Smooth muscle cell (in vitro differentiated cells): ENCODE data around the gene ZNF182. TPM values are rescaled to one million over a fixed set of nuclear protein-coding genes. Genes with fewer than 3 reads are reported as not detected.
A peak's percentile ranks its signal among the peaks of the same experiment; 100 is the strongest.
"Not testable (repeated sequence)": the region's sequence is repeated elsewhere in the genome, so short reads cannot be mapped to it uniquely, and the experiment has no call there.

ENCODE experiments used
- DNase-seq: peaks from one replicate; lab custom pipeline; 2025; ENCODE audit not compliant: unreplicated experiment; lab: John Stamatoyannopoulos, UW
- H2AFZ ChIP-seq: fragments of 200-600 bp; sonication (generic); 2 replicates; pipeline ENCODE4 v1.6.0; 2016; ENCODE audit warnings: antibody characterized with exemption, low read depth, mild to moderate bottlenecking
- H3F3A ChIP-seq: fragments of 200-600 bp; sonication (generic); 2 replicates; pipeline ENCODE4 v1.6.0; 2017; ENCODE audit warnings: antibody characterized with exemption, low read depth
- H3K27ac ChIP-seq: fragments of 200-600 bp; sonication (generic); 2 replicates; pipeline ENCODE4 v1.5.1; 2016; ENCODE audit warnings: low read depth, mild to moderate bottlenecking
- H3K27me3 ChIP-seq: fragments of 200-600 bp; sonication (generic); 2 replicates; pipeline ENCODE4 v1.6.1; 2016; ENCODE audit warnings: low read depth, mild to moderate bottlenecking
- H3K36me3 ChIP-seq: fragments of 200-600 bp; sonication (generic); 2 replicates; pipeline ENCODE4 v1.5.1; 2016; ENCODE audit warnings: low read depth
- H3K4me1 ChIP-seq: fragments of 200-600 bp; sonication (generic); 2 replicates; pipeline ENCODE4 v1.5.1; 2016; ENCODE audit warnings: low read depth
- H3K4me2 ChIP-seq: fragments of 200-600 bp; sonication (generic); 2 replicates; pipeline ENCODE4 v1.6.0; 2016; ENCODE audit warnings: mild to moderate bottlenecking
- H3K4me3 ChIP-seq: fragments of 200-600 bp; sonication (generic); 2 replicates; pipeline ENCODE4 v1.5.1; 2016; ENCODE audit warnings: mild to moderate bottlenecking
- H3K79me2 ChIP-seq: fragments of 200-600 bp; sonication (generic); 2 replicates; pipeline ENCODE4 v1.6.0; 2016; ENCODE audit warnings: low read depth, mild to moderate bottlenecking
- H3K9ac ChIP-seq: fragments of 200-600 bp; sonication (generic); 2 replicates; pipeline ENCODE4 v1.6.0; 2016; ENCODE audit warnings: low read depth
- H3K9me3 ChIP-seq: fragments of 200-600 bp; sonication (generic); replicated peaks from 2 replicates; pipeline ENCODE4 v1.5.1; 2016; ENCODE audit warnings: low read depth
- H4K20me1 ChIP-seq: fragments of 200-600 bp; sonication (generic); 2 replicates; pipeline ENCODE4 v1.6.0; 2016; ENCODE audit warnings: low read depth
- WGBS: methylation state at CpG from one replicate; pipeline ENCODE4 v1.1.7; 2016; ENCODE audit warnings: low lambda C conversion rate; 5-methylcytosine and 5-hydroxymethylcytosine counted together
- polyA plus RNA-seq: library from polyadenylated mRNA; unstranded; fragments of >200 nt; fragmentation: Nextera tagmentation; extraction: Ambion mirVana; gene quantifications from 2 replicates; pipeline ENCODE4 v1.2.1, GENCODE V29; 2016
- total RNA-seq: library from RNA; depleted of rRNA; stranded (reverse); fragments of >200 nt; gene quantifications from 2 replicates; pipeline ENCODE4 v1.2.3, GENCODE V29; 2014
- TF ChIP-seq, protein P1 (sequence below): fragments of 200-600 bp; sonication (generic); IDR thresholded peaks from 2 replicates; pipeline ENCODE4 v1.5.1; 2017; ENCODE audit warnings: borderline replicate concordance, mild to moderate bottlenecking, antibody characterized with exemption; ENCODE audit not compliant: insufficient read depth, poor library complexity, severe bottlenecking

ZNF182 gene
- total and polyA plus RNA-seq, 2 experiments from 2014 or later, result 3.0 to 5.8 TPM

- no peaks in the 10 kb centered on the region for H3K36me3 ChIP-seq
These were observed 39.3 kb upstream of the ZNF182 start for GRCh38 chrX:48043056-48043455.

GRCh38 chrX:48035891-48036290 is 32.1 kb upstream of the ZNF182 start:
- H3K79me2 ChIP-seq, result no peaks in the 10 kb centered on the region
- H3K9ac ChIP-seq, result no peak overlapping the region
- no peaks in the 10 kb centered on the region for H3K9me3 ChIP-seq
- no peaks in the 10 kb centered on the region for H3K4me1 ChIP-seq
- peak overlapping the region; percentile 4 for H3K27ac ChIP-seq
- 39% methylated on average over 4 of the region's 4 CpGs for whole genome bisulfite sequencing
- peak overlapping the region; percentile 12 for H3K4me2 ChIP-seq
- H2AFZ ChIP-seq, result no peak overlapping the region
- no peaks in the 10 kb centered on the region for H3K36me3 ChIP-seq
- no peaks in the 10 kb centered on the region for H3K27me3 ChIP-seq
- H4K20me1 ChIP-seq, result no peaks in the 10 kb centered on the region
- no peak for DNase-seq
- H3K4me3 ChIP-seq, result no peak overlapping the region
- TF ChIP-seq, protein P1, sequence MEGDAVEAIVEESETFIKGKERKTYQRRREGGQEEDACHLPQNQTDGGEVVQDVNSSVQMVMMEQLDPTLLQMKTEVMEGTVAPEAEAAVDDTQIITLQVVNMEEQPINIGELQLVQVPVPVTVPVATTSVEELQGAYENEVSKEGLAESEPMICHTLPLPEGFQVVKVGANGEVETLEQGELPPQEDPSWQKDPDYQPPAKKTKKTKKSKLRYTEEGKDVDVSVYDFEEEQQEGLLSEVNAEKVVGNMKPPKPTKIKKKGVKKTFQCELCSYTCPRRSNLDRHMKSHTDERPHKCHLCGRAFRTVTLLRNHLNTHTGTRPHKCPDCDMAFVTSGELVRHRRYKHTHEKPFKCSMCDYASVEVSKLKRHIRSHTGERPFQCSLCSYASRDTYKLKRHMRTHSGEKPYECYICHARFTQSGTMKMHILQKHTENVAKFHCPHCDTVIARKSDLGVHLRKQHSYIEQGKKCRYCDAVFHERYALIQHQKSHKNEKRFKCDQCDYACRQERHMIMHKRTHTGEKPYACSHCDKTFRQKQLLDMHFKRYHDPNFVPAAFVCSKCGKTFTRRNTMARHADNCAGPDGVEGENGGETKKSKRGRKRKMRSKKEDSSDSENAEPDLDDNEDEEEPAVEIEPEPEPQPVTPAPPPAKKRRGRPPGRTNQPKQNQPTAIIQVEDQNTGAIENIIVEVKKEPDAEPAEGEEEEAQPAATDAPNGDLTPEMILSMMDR, result no peak
- no peaks in the 10 kb centered on the region for H3F3A ChIP-seq

More at GRCh38 chrX:48043056-48043455, 39.3 kb upstream of the ZNF182 start:
- Histone ChIP-seq H3K4me1 (no peaks in the 10 kb centered on the region), H3K27me3 (no peaks in the 10 kb centered on the region), H3K4me3 (no peak overlapping the region), H3F3A (no peaks in the 10 kb centered on the region), H3K27ac (no peak overlapping the region), H3K79me2 (no peaks in the 10 kb centered on the region), H3K9me3 (no peaks in the 10 kb centered on the region), H2AFZ (no peak overlapping the region), H3K4me2 (peak overlapping the region; percentile 26), H4K20me1 (no peaks in the 10 kb centered on the region), H3K9ac (no peak overlapping the region)
- 30% methylated on average over 4 of the region's 4 CpGs for WGBS
- TF ChIP-seq, protein P1, result no peak
- no peak for DNase-seq

DNA sequence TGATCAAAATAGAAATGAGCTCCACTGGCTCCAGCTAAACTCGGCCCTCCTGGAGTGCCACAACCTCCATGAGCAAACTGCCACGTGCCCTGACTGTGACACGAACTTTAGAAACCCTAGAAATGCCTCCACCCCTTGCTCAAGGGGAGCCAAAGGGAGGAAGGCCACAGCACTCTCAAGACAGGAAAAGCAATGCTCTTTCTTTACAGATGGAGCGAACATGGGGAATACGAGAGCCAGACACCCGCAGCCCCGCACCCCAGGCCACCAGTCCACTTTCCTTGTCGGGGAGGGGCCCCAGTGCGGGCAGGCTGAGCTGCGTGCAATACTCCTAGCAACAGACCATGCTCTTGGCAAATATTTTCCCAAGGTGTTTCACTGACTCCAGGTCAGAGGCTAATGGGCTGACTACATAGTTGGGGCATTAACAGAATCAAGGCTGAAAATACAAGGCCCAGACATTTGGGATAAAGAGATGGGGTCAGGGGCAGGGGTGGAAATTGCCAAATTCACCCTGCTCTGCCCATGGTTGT is 26.9 kb upstream of the ZNF182 start:
- not testable (repeated sequence) for H3K9me3 ChIP-seq, H2AFZ ChIP-seq, H3K79me2 ChIP-seq, H3F3A ChIP-seq, H3K4me3 ChIP-seq, H3K4me1 ChIP-seq, H3K36me3 ChIP-seq, H3K27me3 ChIP-seq, H3K9ac ChIP-seq, DNase-seq, H3K27ac ChIP-seq, H4K20me1 ChIP-seq, H3K4me2 ChIP-seq
- WGBS, result 79% methylated on average over 10 of the region's 10 CpGs

- H3K9me3 ChIP-seq, result no peaks in the 10 kb centered on the region
- no peak overlapping the region for H2AFZ ChIP-seq
- WGBS, result 85% methylated on average over 10 of the region's 10 CpGs
- no peak overlapping the region for H3K27ac ChIP-seq
- no peak overlapping the region for H3K4me2 ChIP-seq
- TF ChIP-seq, protein P1, result no peak
- no peaks in the 10 kb centered on the region for H3K79me2 ChIP-seq
- H3K4me1 ChIP-seq, result no peaks in the 10 kb centered on the region
- no peaks in the 10 kb centered on the region for H3K27me3 ChIP-seq
- no peak overlapping the region for H3K9ac ChIP-seq
- H3K4me3 ChIP-seq, result no peak overlapping the region
- H3K36me3 ChIP-seq, result no peaks in the 10 kb centered on the region
- no peaks in the 10 kb centered on the region for H4K20me1 ChIP-seq
- no peak for DNase-seq
- H3F3A ChIP-seq, result no peaks in the 10 kb centered on the region
These were observed 26.4 kb upstream of the ZNF182 start for GRCh38 chrX:48030237-48030636.
